Neural cell (in vitro differentiated cells): ENCODE results near the gene ENOX1. TPM values are rescaled to one million over a fixed set of nuclear protein-coding genes. Genes with fewer than 3 reads are reported as not detected.

Experiments used
- H2AFZ ChIP-seq: fragments of 200-600, 300-800 bp; sonication (generic), shearing (Covaris generic); 2 replicates; pipeline ENCODE4 v1.6.0; 2014; ENCODE audit warnings: low read depth, mild to moderate bottlenecking, antibody characterized with exemption, low read length, moderate library complexity
- H3F3A ChIP-seq: fragments of 200-600 bp; shearing (Covaris generic); 2 replicates; pipeline ENCODE4 v1.6.1; 2016; ENCODE audit warnings: mild to moderate bottlenecking, moderate library complexity, mixed read lengths, antibody characterized with exemption, low read length; ENCODE audit not compliant: insufficient read depth, poor library complexity, severe bottlenecking
- H3K27ac ChIP-seq: fragments of 200-600, 300-800 bp; sonication (generic), shearing (Covaris generic); 2 replicates; pipeline ENCODE4 v1.5.1; 2014; ENCODE audit warnings: mild to moderate bottlenecking, low read length, moderate library complexity
- H3K27me3 ChIP-seq: fragments of 300-800, 200-600 bp; sonication (generic), shearing (Covaris generic); 2 replicates; pipeline ENCODE4 v1.6.0; 2014; ENCODE audit warnings: mild to moderate bottlenecking, low read depth, low read length, moderate library complexity; ENCODE audit not compliant: insufficient read depth
- H3K36me3 ChIP-seq: fragments of 300-800, 200-600 bp; sonication (generic), shearing (Covaris generic); 2 replicates; pipeline ENCODE4 v1.5.1; 2014; ENCODE audit warnings: mild to moderate bottlenecking, antibody characterized with exemption, low read length, moderate library complexity; ENCODE audit not compliant: insufficient read depth
- H3K4me2 ChIP-seq: fragments of 300-800, 200-600 bp; sonication (generic), shearing (Covaris generic); 2 replicates; pipeline ENCODE4 v1.6.0; 2014; ENCODE audit warnings: mild to moderate bottlenecking, low read length
- H3K4me3 ChIP-seq: fragments of 300-800, 200-600 bp; sonication (generic), shearing (Covaris generic); 2 replicates; pipeline ENCODE4 v1.5.1; 2014; ENCODE audit warnings: mild to moderate bottlenecking, low read length, moderate library complexity
- H3K79me2 ChIP-seq: fragments of 200-600 bp; shearing (Covaris generic); replicated peaks from 2 replicates; pipeline ENCODE4 v1.6.0; 2014; ENCODE audit warnings: mild to moderate bottlenecking, low read length, moderate library complexity; ENCODE audit not compliant: insufficient read depth
- H3K9ac ChIP-seq: fragments of 300-800, 200-600 bp; sonication (generic), shearing (Covaris generic); 2 replicates; pipeline ENCODE4 v1.6.1; 2016; ENCODE audit warnings: mild to moderate bottlenecking, low read length, mixed read lengths
- H3K9me2 ChIP-seq: fragments of 200-600 bp; shearing (Covaris generic); 2 replicates; pipeline ENCODE4 v1.6.1; 2016; ENCODE audit warnings: mild to moderate bottlenecking, low read length, mixed read lengths; ENCODE audit not compliant: insufficient read depth
- H3K9me3 ChIP-seq: fragments of 200-600, 300-800 bp; sonication (generic), shearing (Covaris generic); 2 replicates; pipeline ENCODE4 v1.6.1; 2016; ENCODE audit warnings: mild to moderate bottlenecking, mixed run types, low read length, moderate library complexity, mixed read lengths
- H4K20me1 ChIP-seq: fragments of 200-600 bp; shearing (Covaris generic); 2 replicates; pipeline ENCODE4 v1.6.1; 2016; ENCODE audit warnings: mild to moderate bottlenecking, mixed run types; ENCODE audit not compliant: insufficient read depth
- CTCF ChIP-seq: fragments of 450-650 bp; IDR thresholded peaks from 2 replicates; pipeline ENCODE4 v1.5.1; 2014; ENCODE audit warnings: antibody characterized with exemption, mild to moderate bottlenecking, moderate library complexity; ENCODE audit not compliant: poor library complexity, severe bottlenecking
- EP300 ChIP-seq: fragments of 450-650 bp; conservative IDR thresholded peaks from 2 replicates; pipeline ENCODE4 v1.6.1; 2014; ENCODE audit warnings: antibody characterized with exemption, mild to moderate bottlenecking, moderate library complexity; ENCODE audit not compliant: poor library complexity, severe bottlenecking
- EZH2 ChIP-seq: fragments of 200-600, 300-800 bp; shearing (Covaris generic), sonication (generic); IDR thresholded peaks from 2 replicates; pipeline ENCODE4 v1.6.1; 2014; ENCODE audit warnings: antibody characterized with exemption, low read length, borderline replicate concordance, mild to moderate bottlenecking; ENCODE audit not compliant: insufficient read depth, poor library complexity, severe bottlenecking
- MXI1 ChIP-seq: fragments of 450-650 bp; conservative IDR thresholded peaks from 2 replicates; pipeline ENCODE4 v1.6.1; 2014; ENCODE audit warnings: antibody characterized with exemption, mild to moderate bottlenecking; ENCODE audit not compliant: poor library complexity, severe bottlenecking
- POLR2AphosphoS5 ChIP-seq: IDR thresholded peaks from 2 replicates; pipeline ENCODE4 v1.6.1; 2012
- RAD21 ChIP-seq: fragments of 450-650 bp; conservative IDR thresholded peaks from 2 replicates; pipeline ENCODE4 v1.6.1; 2014; ENCODE audit warnings: antibody characterized with exemption, mild to moderate bottlenecking, moderate library complexity
- REST ChIP-seq: IDR thresholded peaks from 2 replicates; pipeline ENCODE4 v1.6.1; 2012; ENCODE audit warnings: borderline replicate concordance
- SMC3 ChIP-seq: fragments of 450-650 bp; conservative IDR thresholded peaks from 2 replicates; pipeline ENCODE4 v1.6.1; 2014; ENCODE audit warnings: antibody characterized with exemption, mild to moderate bottlenecking, moderate library complexity; ENCODE audit not compliant: poor library complexity
- TAF1 ChIP-seq: IDR thresholded peaks from 2 replicates; pipeline ENCODE4 v1.6.1; 2012; ENCODE audit warnings: low read depth
- polyA plus RNA-seq: library from polyadenylated mRNA; depleted of rRNA; stranded (reverse); fragments of >200 nt; gene quantifications from 2 replicates; pipeline ENCODE4 v1.2.3, GENCODE V29; 2014

ENOX1 gene
- polyA plus RNA-seq, 1 donor from 2014 or later, result 42.6 TPM

- H3K27me3 ChIP-seq, result no peaks in the 10 kb centered on the region
- no peak overlapping the region for H3K9ac ChIP-seq
- no peak overlapping the region for H3K4me3 ChIP-seq
- H2AFZ ChIP-seq, result no peak overlapping the region
- H3K9me3 ChIP-seq, result no peaks in the 10 kb centered on the region
- no peak for TF ChIP-seq TAF1
- TF ChIP-seq EP300, result no peak
- no peak for TF ChIP-seq RAD21
- TF ChIP-seq MXI1, result no peak
- TF ChIP-seq EZH2, result no peak
- no peak for TF ChIP-seq SMC3
- TF ChIP-seq POLR2AphosphoS5, result no peak
- TF ChIP-seq CTCF, result no peak
- no peak for TF ChIP-seq REST
- H3K4me2 ChIP-seq, result no peak overlapping the region
- H4K20me1 ChIP-seq, result no peaks in the 10 kb centered on the region
- H3F3A ChIP-seq, result no peaks in the 10 kb centered on the region
- H3K27ac ChIP-seq, result no peak overlapping the region
- H3K9me2 ChIP-seq, result no peaks in the 10 kb centered on the region
- H3K79me2 ChIP-seq, result no peaks in the 10 kb centered on the region
- H3K36me3 ChIP-seq, result peaks cover 7% of the 10 kb centered on the region
Measured at GRCh38 chr13:43221611-43222010, 565.2 kb downstream of the ENOX1 start.

DNA sequence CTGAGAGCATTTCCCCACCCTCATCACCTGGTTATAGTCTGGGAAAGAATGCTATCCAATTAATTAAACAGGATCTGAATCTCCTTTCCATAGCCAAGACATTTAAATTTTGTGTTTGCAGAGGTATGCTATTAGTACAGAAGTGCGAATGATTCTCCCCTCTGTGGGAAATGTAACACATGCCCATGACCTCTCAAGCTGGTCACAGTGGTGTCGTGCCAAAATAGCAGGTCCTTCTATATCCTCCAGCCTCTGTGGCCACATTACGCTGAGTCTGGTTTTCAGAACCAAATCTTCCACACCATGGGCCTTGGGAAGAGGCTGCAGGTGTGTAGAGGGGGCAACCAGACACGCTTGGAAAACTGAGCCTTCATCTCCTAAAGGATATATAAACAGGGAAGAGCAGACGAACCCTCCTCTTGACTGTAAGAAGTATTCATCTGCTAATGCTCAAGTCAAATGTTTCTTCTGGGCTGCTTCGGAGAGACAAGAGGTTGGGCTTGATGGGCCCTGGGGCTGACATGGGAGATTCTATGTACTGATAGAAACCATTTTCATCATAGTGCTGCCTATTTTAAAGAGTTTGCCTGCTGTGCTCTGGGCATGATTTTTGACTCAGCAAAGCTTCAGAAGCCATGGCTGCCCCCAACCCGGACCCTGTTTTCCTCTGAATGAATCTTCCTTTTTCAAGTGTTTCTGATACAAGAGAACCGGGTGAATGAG lies 565.7 kb downstream of the ENOX1 start:
- H3K9me3 ChIP-seq, result no peaks in the 10 kb centered on the region
- peaks cover 7% of the 10 kb centered on the region for H3K36me3 ChIP-seq
- TF ChIP-seq CTCF, result no peak
- no peak for TF ChIP-seq EP300
- no peak for TF ChIP-seq POLR2AphosphoS5
- no peak for TF ChIP-seq TAF1
- no peak for TF ChIP-seq RAD21
- no peak for TF ChIP-seq EZH2
- no peak for TF ChIP-seq MXI1
- TF ChIP-seq REST, result no peak
- TF ChIP-seq SMC3, result no peak
- no peak overlapping the region for H3K27ac ChIP-seq
- H3F3A ChIP-seq, result no peaks in the 10 kb centered on the region
- H3K9ac ChIP-seq, result no peak overlapping the region
- H3K9me2 ChIP-seq, result no peaks in the 10 kb centered on the region
- no peak overlapping the region for H3K4me2 ChIP-seq
- H4K20me1 ChIP-seq, result no peaks in the 10 kb centered on the region
- no peak overlapping the region for H3K4me3 ChIP-seq
- H3K27me3 ChIP-seq, result no peaks in the 10 kb centered on the region
- no peak overlapping the region for H2AFZ ChIP-seq
- H3K79me2 ChIP-seq, result no peaks in the 10 kb centered on the region
